Mesendoderm (in vitro differentiated cells): Measurements from ENCODE around the gene SPTLC2.

Experiments used
- DNase-seq: peaks from one replicate; pipeline ENCODE4 v3.0.0; 2013
- H2AK5ac ChIP-seq: 2 replicates; pipeline ENCODE4 v1.6.1; 2013; ENCODE audit warnings: low read length, inconsistent platforms
- H2BK120ac ChIP-seq: 2 replicates; pipeline ENCODE4 v1.6.1; 2013; ENCODE audit warnings: low read depth, mild to moderate bottlenecking, low read length, moderate library complexity, mixed read lengths
- H2BK15ac ChIP-seq: replicated peaks from 2 replicates; pipeline ENCODE4 v1.6.1; 2013; ENCODE audit warnings: low read depth, mild to moderate bottlenecking, moderate library complexity
- H2BK5ac ChIP-seq: 2 replicates; pipeline ENCODE4 v1.6.1; 2013; ENCODE audit warnings: low read length, inconsistent platforms
- H3K18ac ChIP-seq: 2 replicates; pipeline ENCODE4 v1.6.1; 2013; ENCODE audit warnings: mild to moderate bottlenecking, low read length, mixed read lengths
- H3K23ac ChIP-seq: one replicate; pipeline ENCODE4 v1.6.1; 2013; ENCODE audit warnings: low read length
- H3K27ac ChIP-seq: 2 replicates; pipeline ENCODE4 v1.5.1; 2013; ENCODE audit warnings: low read depth, mild to moderate bottlenecking, inconsistent platforms, low read length, moderate library complexity
- H3K27me3 ChIP-seq: 2 replicates; pipeline ENCODE4 v1.6.1; 2013; ENCODE audit warnings: low read length, control low read depth, mild to moderate bottlenecking, inconsistent platforms; ENCODE audit not compliant: insufficient read depth, poor library complexity
- H3K36me3 ChIP-seq: 2 replicates; pipeline ENCODE4 v1.6.1; 2013; ENCODE audit warnings: low read length, inconsistent platforms; ENCODE audit not compliant: control insufficient read depth, insufficient read depth
- H3K4ac ChIP-seq: one replicate; pipeline ENCODE4 v1.6.1; 2013; ENCODE audit warnings: low read depth, mild to moderate bottlenecking, low read length, moderate library complexity
- H3K4me1 ChIP-seq: 2 replicates; pipeline ENCODE4 v1.6.1; 2013; ENCODE audit warnings: low read depth, low read length, inconsistent platforms; ENCODE audit not compliant: control insufficient read depth
- H3K4me2 ChIP-seq: 2 replicates; pipeline ENCODE4 v1.6.1; 2013; ENCODE audit warnings: low read length
- H3K4me3 ChIP-seq: 2 replicates; pipeline ENCODE4 v1.5.1; 2013; ENCODE audit warnings: mild to moderate bottlenecking, low read length
- H3K56ac ChIP-seq: one replicate; pipeline ENCODE4 v1.6.1; 2013; ENCODE audit warnings: low read length
- H3K79me1 ChIP-seq: 2 replicates; pipeline ENCODE4 v1.6.1; 2013; ENCODE audit warnings: low read length, inconsistent platforms
- H3K79me2 ChIP-seq: 2 replicates; pipeline ENCODE4 v1.6.1; 2013; ENCODE audit warnings: mild to moderate bottlenecking, low read length; ENCODE audit not compliant: control insufficient read depth, insufficient read depth
- H3K9ac ChIP-seq: 2 replicates; pipeline ENCODE4 v1.6.1; 2013; ENCODE audit warnings: low read length, inconsistent platforms
- H4K5ac ChIP-seq: one replicate; pipeline ENCODE4 v1.6.1; 2013; ENCODE audit warnings: low read length
- H4K8ac ChIP-seq: one replicate; pipeline ENCODE4 v1.6.1; 2013; ENCODE audit warnings: low read depth, mild to moderate bottlenecking, control low read depth, low read length, moderate library complexity
- WGBS: extraction: QIAGEN DNeasy Blood & Tissue Kit; methylation state at CpG from one replicate; pipeline ENCODE4 v1.1.7; 2013; ENCODE audit warnings: low lambda C conversion rate, missing lambda C conversion rate; ENCODE audit not compliant: insufficient coverage; ENCODE audit errors: extremely low coverage; 5-methylcytosine and 5-hydroxymethylcytosine counted together

SPTLC2 gene

DNA sequence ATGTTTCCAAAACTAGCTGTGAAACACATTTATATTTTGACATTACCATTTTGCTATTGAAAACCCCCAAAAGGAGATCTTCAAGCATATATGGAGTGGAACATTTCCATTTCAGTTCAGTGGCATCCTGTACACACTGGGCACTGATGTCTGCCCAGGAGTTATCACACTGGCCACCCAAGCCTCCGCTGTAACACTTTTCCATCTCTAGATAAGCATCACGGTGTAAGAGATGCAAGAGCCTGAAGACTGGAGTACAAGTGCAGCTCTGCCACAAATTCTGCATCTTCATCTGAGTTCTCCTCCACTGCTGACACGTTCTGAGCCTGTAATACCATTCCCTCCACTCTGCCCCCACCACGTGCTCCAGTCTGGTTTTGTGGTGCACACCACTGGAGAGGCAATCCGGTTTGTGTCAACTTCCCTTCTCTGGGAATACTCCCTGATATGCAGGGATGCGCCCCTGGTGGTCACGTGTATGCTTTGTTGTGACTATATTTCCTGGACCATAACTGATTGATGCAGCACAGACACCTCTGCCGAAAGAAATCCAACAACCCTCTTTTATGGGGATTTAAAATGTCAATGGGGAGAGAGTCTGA lies 12.7 kb downstream of the SPTLC2 start:
- Histone ChIP-seq H3K4me1 (peaks cover 2% of the 10 kb centered on the region), H3K9ac (no peak overlapping the region), H4K5ac (no peak overlapping the region), H3K4me3 (no peak overlapping the region), H2BK120ac (no peak overlapping the region), H3K23ac (no peak overlapping the region), H3K4ac (no peak overlapping the region), H2AK5ac (no peak overlapping the region), H4K8ac (no peak overlapping the region), H3K36me3 (no peaks in the 10 kb centered on the region), H3K56ac (no peak overlapping the region), H2BK5ac (no peak overlapping the region), H3K4me2 (no peak overlapping the region), H3K18ac (no peak overlapping the region), H3K79me1 (peaks cover 11% of the 10 kb centered on the region), H2BK15ac (no peak overlapping the region), H3K27me3 (no peaks in the 10 kb centered on the region), H3K79me2 (peaks cover 22% of the 10 kb centered on the region), H3K27ac (no peak overlapping the region)
- no CpG with 5 or more reads among the region's 8 CpGs for WGBS
- no peak for DNase-seq

DNA sequence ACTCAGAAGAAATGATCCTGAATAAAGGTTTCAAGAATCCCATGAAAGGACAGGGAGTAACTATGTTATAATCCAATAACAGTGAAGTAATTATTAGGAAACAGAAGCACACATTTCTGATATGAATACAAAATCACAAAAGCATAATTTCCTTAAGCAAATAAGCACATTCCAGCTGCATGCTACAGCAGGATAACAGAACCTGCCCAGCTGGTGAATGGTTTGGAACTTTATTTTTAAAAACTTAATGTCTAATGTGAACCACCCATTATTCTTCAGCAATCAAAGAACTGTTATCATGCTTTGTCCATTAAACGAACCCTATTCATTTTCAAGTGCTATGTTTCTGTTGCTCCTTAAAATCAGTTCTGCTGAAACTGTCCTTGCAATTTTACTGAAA lies 13.4 kb downstream of the SPTLC2 start:
- Histone ChIP-seq H3K4me2 (no peak overlapping the region), H3K4ac (no peak overlapping the region), H2AK5ac (no peak overlapping the region), H2BK5ac (no peak overlapping the region), H3K56ac (no peak overlapping the region), H4K5ac (no peak overlapping the region), H3K27me3 (no peaks in the 10 kb centered on the region), H4K8ac (no peak overlapping the region), H3K23ac (no peak overlapping the region), H3K18ac (no peak overlapping the region), H2BK120ac (no peak overlapping the region), H3K9ac (no peak overlapping the region), H3K79me1 (peaks cover 13% of the 10 kb centered on the region), H3K36me3 (no peaks in the 10 kb centered on the region), H3K27ac (no peak overlapping the region), H3K4me3 (no peak overlapping the region), H2BK15ac (no peak overlapping the region), H3K79me2 (peaks cover 22% of the 10 kb centered on the region), H3K4me1 (no peaks in the 10 kb centered on the region)
- WGBS: no CpG with 5 or more reads among the region's 1 CpG
- no peak for DNase-seq

- no peak overlapping the region for H3K18ac ChIP-seq
- H3K9ac ChIP-seq: no peak overlapping the region
- no peak overlapping the region for H2BK5ac ChIP-seq
- H2AK5ac ChIP-seq: no peak overlapping the region
- no peak overlapping the region for H3K4ac ChIP-seq
- H3K79me2 ChIP-seq: peaks cover 21% of the 10 kb centered on the region
- no peak overlapping the region for H4K8ac ChIP-seq
- no peaks in the 10 kb centered on the region for H3K36me3 ChIP-seq
- no peak overlapping the region for H2BK15ac ChIP-seq
- H4K5ac ChIP-seq: no peak overlapping the region
- no peak overlapping the region for H3K56ac ChIP-seq
- H3K4me2 ChIP-seq: no peak overlapping the region
- H2BK120ac ChIP-seq: no peak overlapping the region
- no peak for DNase-seq
- no peaks in the 10 kb centered on the region for H3K4me1 ChIP-seq
- H3K27ac ChIP-seq: no peak overlapping the region
- no peaks in the 10 kb centered on the region for H3K27me3 ChIP-seq
- WGBS: no CpG with 5 or more reads among the region's 12 CpGs
- H3K23ac ChIP-seq: no peak overlapping the region
- no peak overlapping the region for H3K4me3 ChIP-seq
- H3K79me1 ChIP-seq: peaks cover 11% of the 10 kb centered on the region
Observed at GRCh38 chr14:77601846-77602619, 14.4 kb downstream of the SPTLC2 start.

DNA sequence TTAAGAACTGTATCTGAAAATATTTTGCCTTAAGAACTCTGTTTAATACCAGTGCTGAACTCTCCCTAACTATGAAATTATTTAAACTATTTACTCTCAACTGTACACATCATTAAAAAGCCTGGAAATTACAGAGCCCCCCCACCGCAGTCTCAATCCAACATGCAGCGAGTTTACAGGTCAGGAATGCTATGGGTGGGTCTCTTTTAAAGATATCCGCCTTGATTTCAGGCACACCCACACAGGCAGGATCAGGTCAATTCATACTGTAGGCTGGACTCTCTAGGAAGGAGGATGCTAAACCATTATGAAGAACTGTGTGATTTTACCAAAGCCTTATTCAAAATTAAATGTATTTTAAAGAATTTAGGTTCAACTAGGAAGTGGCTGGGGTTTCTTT lies 16.5 kb downstream of the SPTLC2 start:
- DNase-seq: no peak
- no peak overlapping the region for H3K4me3 ChIP-seq
- H3K4me2 ChIP-seq: no peak overlapping the region
- H3K27ac ChIP-seq: no peak overlapping the region
- no peak overlapping the region for H4K5ac ChIP-seq
- H2BK120ac ChIP-seq: no peak overlapping the region
- H3K27me3 ChIP-seq: no peaks in the 10 kb centered on the region
- H3K4me1 ChIP-seq: no peaks in the 10 kb centered on the region
- peaks cover 11% of the 10 kb centered on the region for H3K79me1 ChIP-seq
- no peak overlapping the region for H3K18ac ChIP-seq
- H3K56ac ChIP-seq: no peak overlapping the region
- no peak overlapping the region for H4K8ac ChIP-seq
- H3K4ac ChIP-seq: no peak overlapping the region
- no peak overlapping the region for H3K9ac ChIP-seq
- H2BK15ac ChIP-seq: no peak overlapping the region
- peaks cover 4% of the 10 kb centered on the region for H3K36me3 ChIP-seq
- no peak overlapping the region for H2BK5ac ChIP-seq
- no CpG with 5 or more reads among the region's 3 CpGs for WGBS
- no peak overlapping the region for H3K23ac ChIP-seq
- no peak overlapping the region for H2AK5ac ChIP-seq
- H3K79me2 ChIP-seq: peaks cover 12% of the 10 kb centered on the region

GRCh38 chr14:77598366-77599070 lies 17.9 kb downstream of the SPTLC2 start:
- Histone ChIP-seq H3K56ac (no peak overlapping the region), H3K27me3 (no peaks in the 10 kb centered on the region), H3K4me2 (no peak overlapping the region), H4K5ac (no peak overlapping the region), H4K8ac (no peak overlapping the region), H2BK15ac (no peak overlapping the region), H3K36me3 (peaks cover 4% of the 10 kb centered on the region), H3K4ac (no peak overlapping the region), H3K18ac (no peak overlapping the region), H3K4me3 (no peak overlapping the region), H2AK5ac (no peak overlapping the region), H3K4me1 (no peaks in the 10 kb centered on the region), H3K23ac (no peak overlapping the region), H3K79me1 (peaks cover 8% of the 10 kb centered on the region), H2BK120ac (no peak overlapping the region), H3K9ac (no peak overlapping the region), H2BK5ac (no peak overlapping the region), H3K27ac (no peak overlapping the region), H3K79me2 (peaks cover 9% of the 10 kb centered on the region)
- DNase-seq: no peak
- no CpG with 5 or more reads among the region's 4 CpGs for WGBS
